ENCODE measurements around the gene GPS2. TPM values are rescaled to one million over a fixed set of nuclear protein-coding genes. Genes with fewer than 3 reads are reported as not detected.

GPS2 gene
- total and polyA plus RNA-seq, 2 donors (not counting 1 experiment from before 2014, with no cell fraction given) = 137 to 225 TPM

DNA sequence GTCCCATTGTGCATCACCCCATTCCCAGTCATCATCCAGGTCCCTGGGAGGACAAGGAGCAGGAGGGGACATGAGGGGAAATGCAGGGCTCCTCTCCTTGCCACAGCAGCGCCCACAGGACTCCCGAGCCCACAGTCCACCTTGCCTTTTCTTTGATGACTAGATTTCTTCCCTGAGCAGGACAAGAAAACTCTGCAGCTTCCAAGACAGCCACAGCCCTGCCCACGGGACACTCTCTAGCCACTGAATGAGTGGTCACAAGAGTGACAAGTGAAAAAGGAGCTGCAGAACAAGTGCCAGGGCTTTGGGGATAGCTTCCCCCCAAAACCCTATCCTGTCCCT, 9.2 kb upstream of the GPS2 start:
- H2AFZ ChIP-seq (ENCODE audit: insufficient read depth, low read depth, low read length, poor library complexity, severe bottlenecking) = no peak overlapping the region
- peaks cover 0 to 59% of the 10 kb centered on the region in 2 experiments for H3K36me3 ChIP-seq (replicated peaks in 1 of 2; ENCODE audit: control extremely low read depth in 1 of 2, control insufficient read depth in 1 of 2, extremely low read depth in 1 of 2, insufficient read depth in 2 of 2, low read length in 1 of 2)
- peaks cover 20% of the 10 kb centered on the region for H3K4me1 Mint-ChIP-seq
- no peaks in the 10 kb centered on the region for H3K9me3 ChIP-seq (ENCODE audit: control extremely low read depth in 1 of 3, control insufficient read depth in 2 of 3, insufficient read depth in 1 of 3, low read length in 2 of 3)
- TF ChIP-seq, protein P1, sequence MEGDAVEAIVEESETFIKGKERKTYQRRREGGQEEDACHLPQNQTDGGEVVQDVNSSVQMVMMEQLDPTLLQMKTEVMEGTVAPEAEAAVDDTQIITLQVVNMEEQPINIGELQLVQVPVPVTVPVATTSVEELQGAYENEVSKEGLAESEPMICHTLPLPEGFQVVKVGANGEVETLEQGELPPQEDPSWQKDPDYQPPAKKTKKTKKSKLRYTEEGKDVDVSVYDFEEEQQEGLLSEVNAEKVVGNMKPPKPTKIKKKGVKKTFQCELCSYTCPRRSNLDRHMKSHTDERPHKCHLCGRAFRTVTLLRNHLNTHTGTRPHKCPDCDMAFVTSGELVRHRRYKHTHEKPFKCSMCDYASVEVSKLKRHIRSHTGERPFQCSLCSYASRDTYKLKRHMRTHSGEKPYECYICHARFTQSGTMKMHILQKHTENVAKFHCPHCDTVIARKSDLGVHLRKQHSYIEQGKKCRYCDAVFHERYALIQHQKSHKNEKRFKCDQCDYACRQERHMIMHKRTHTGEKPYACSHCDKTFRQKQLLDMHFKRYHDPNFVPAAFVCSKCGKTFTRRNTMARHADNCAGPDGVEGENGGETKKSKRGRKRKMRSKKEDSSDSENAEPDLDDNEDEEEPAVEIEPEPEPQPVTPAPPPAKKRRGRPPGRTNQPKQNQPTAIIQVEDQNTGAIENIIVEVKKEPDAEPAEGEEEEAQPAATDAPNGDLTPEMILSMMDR (IDR thresholded peaks at IDR 0.05) = peak; percentile 64
- TF ChIP-seq EZH2 (IDR thresholded peaks at IDR 0.05; ENCODE audit: borderline replicate concordance, insufficient read depth, low read depth, low read length, poor library complexity, severe bottlenecking) = no peak
- H3K9me3 Mint-ChIP-seq (ENCODE audit: insufficient read depth) = no peaks in the 10 kb centered on the region
- H3K79me2 ChIP-seq (ENCODE audit: control insufficient read depth, insufficient read depth, low read length) = peaks cover 29% of the 10 kb centered on the region
- ChIA-PET POLR2A (interaction anchor here (0.6 to 1.7 kb wide), 3 partner anchors 12 to 881 kb away, joined by 3 to 6 read pairs (median 4); partner anchors contain the start of gene ACAP1), CTCF (interaction anchor here (0.9 to 5.1 kb wide), 8 partner anchors 11 to 43 kb away, joined by 3 to 47 read pairs (median 4); partner anchors contain the start of genes ACAP1 and SLC2A4)
- no peak for DNase-seq
- no peak overlapping the region for H3K4me2 ChIP-seq (replicated peaks; ENCODE audit: low read depth, low read length, poor library complexity, severe bottlenecking)
- intact Hi-C loops (cut with micrococcal nuclease) = loop anchor here (1.0 kb wide), 1 partner anchor 21 kb away; no protein-coding TSS in a partner anchor
- H4K20me1 ChIP-seq (ENCODE audit: control insufficient read depth, insufficient read depth, low read length, poor library complexity, severe bottlenecking) = peaks cover 5% of the 10 kb centered on the region
- 80% methylated on average over 3 of the region's 3 CpGs for WGBS (ENCODE audit: insufficient coverage)
- no peak overlapping the region for H3K27ac ChIP-seq (ENCODE audit: low read length in 2 of 2)
- ATAC-seq (ENCODE audit: low read depth) = no peak
- H3K27me3 Mint-ChIP-seq = no peaks in the 10 kb centered on the region
- no peak overlapping the region for H3K27ac Mint-ChIP-seq
- no peak overlapping the region for H3K4me3 ChIP-seq (ENCODE audit: control extremely low read depth in 1 of 5, extremely low read depth in 1 of 5, insufficient read depth in 1 of 5, low read depth in 2 of 5, low read length in 4 of 5)
- no peak overlapping the region for H3K4me3 Mint-ChIP-seq
- H3K27me3 ChIP-seq (replicated peaks in 1 of 4; ENCODE audit: control extremely low read depth in 1 of 4, control insufficient read depth in 3 of 4, insufficient read depth in 4 of 4, low read length in 3 of 4) = no peaks in the 10 kb centered on the region
- no peak overlapping the region for H3K9ac ChIP-seq (ENCODE audit: low read length)
- peaks cover 7 to 13% of the 10 kb centered on the region in 2 donors for H3K4me1 ChIP-seq (ENCODE audit: control insufficient read depth in 2 of 2, insufficient read depth in 2 of 2, low read length in 2 of 2)

DNA sequence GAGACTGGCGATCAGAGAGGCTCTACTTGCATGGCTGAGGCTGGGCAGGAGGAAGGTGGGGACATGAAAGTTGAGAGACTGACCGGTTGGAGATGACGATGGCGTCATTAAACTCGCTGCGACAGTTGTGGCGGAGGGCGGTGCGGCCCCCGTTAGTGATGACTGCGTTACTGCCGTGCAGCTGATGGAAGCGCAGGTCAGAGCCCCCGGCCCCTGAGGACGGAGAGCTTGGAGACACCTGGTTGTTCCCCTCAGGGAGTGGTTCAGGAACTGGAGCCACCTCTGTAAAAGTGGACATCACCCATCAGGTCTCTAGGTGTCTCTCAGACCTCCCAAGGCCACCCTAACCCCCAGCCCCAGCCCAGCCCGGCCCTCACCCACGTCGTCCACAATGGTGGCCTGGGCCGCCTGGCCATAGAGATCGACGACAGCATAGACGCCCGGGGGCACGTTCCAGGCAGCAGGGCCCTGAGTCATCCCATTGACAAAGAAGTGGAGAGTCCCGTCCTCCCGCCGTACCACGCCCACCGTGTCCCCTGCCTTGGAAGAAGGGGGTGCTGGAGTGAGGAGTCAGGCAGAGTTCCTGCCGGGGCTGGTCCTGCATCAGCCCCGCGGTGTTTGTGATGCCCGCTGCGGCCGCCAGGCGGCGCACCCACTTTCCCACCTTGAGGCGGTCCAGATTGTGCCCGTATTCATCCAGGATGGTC, 8.7 kb upstream of the GPS2 start:
- WGBS (ENCODE audit: insufficient coverage) = 70% methylated on average over 38 of the region's 39 CpGs

More for the DNA sequence above, 8.7 kb upstream of the GPS2 start:
- no peak overlapping the region for H3K27ac ChIP-seq (ENCODE audit: low read length in 2 of 2)
- Mint-ChIP-seq H3K27ac (peak overlapping the region; percentile 20), H3K4me1 (peaks cover 17% of the 10 kb centered on the region), H3K9me3 (ENCODE audit: insufficient read depth) (no peaks in the 10 kb centered on the region), H3K27me3 (no peaks in the 10 kb centered on the region), H3K4me3 (no peak overlapping the region)
- no peak overlapping the region for H2AFZ ChIP-seq (ENCODE audit: insufficient read depth, low read depth, low read length, poor library complexity, severe bottlenecking)
- DNase-seq = peak; percentile 75
- no peak for TF ChIP-seq EZH2 (IDR thresholded peaks at IDR 0.05; ENCODE audit: borderline replicate concordance, insufficient read depth, low read depth, low read length, poor library complexity, severe bottlenecking)
- TF ChIP-seq, protein P1 (IDR thresholded peaks at IDR 0.05) = peak; percentile 91
- intact Hi-C loops (cut with micrococcal nuclease) = loop anchor here (1.0 kb wide), 1 partner anchor 21 kb away; no protein-coding TSS in a partner anchor
- ChIA-PET POLR2A (interaction anchor here (0.6 to 1.7 kb wide), 3 partner anchors 13 to 881 kb away, joined by 3 to 6 read pairs (median 4); partner anchors contain the start of gene ACAP1), CTCF (interaction anchor here (1.0 to 5.1 kb wide), 7 partner anchors 10 to 43 kb away, joined by 3 to 47 read pairs (median 5); partner anchors contain the start of genes ACAP1 and SLC2A4)
- H3K4me3 ChIP-seq (ENCODE audit: control extremely low read depth in 1 of 5, extremely low read depth in 1 of 5, insufficient read depth in 1 of 5, low read depth in 2 of 5, low read length in 4 of 5) = no peak overlapping the region
- H3K27me3 ChIP-seq (replicated peaks in 1 of 4; ENCODE audit: control extremely low read depth in 1 of 4, control insufficient read depth in 3 of 4, insufficient read depth in 4 of 4, low read length in 3 of 4) = no peaks in the 10 kb centered on the region
- H3K4me1 ChIP-seq (ENCODE audit: control insufficient read depth in 2 of 2, insufficient read depth in 2 of 2, low read length in 2 of 2) = peaks cover 7 to 13% of the 10 kb centered on the region in 2 donors
- no peak overlapping the region for H3K9ac ChIP-seq (ENCODE audit: low read length)
- peaks cover 0 to 61% of the 10 kb centered on the region in 2 experiments for H3K36me3 ChIP-seq (replicated peaks in 1 of 2; ENCODE audit: control extremely low read depth in 1 of 2, control insufficient read depth in 1 of 2, extremely low read depth in 1 of 2, insufficient read depth in 2 of 2, low read length in 1 of 2)
- no peak overlapping the region for H3K4me2 ChIP-seq (replicated peaks; ENCODE audit: low read depth, low read length, poor library complexity, severe bottlenecking)
- H3K79me2 ChIP-seq (ENCODE audit: control insufficient read depth, insufficient read depth, low read length) = peaks cover 29% of the 10 kb centered on the region
- H3K9me3 ChIP-seq (ENCODE audit: control extremely low read depth in 1 of 3, control insufficient read depth in 2 of 3, insufficient read depth in 1 of 3, low read length in 2 of 3) = no peaks in the 10 kb centered on the region
- peaks cover 5% of the 10 kb centered on the region for H4K20me1 ChIP-seq (ENCODE audit: control insufficient read depth, insufficient read depth, low read length, poor library complexity, severe bottlenecking)
- ATAC-seq (ENCODE audit: low read depth) = peak; percentile 37
